ENCODE results near the gene XPC.
"Not testable (repeated sequence)": the region's sequence is repeated elsewhere in the genome, so short reads cannot be mapped to it uniquely, and the experiment has no call there.

XPC gene

GRCh38 chr3:14120921-14121448 lies 57.4 kb downstream of the XPC start:
- DNase-seq = not testable (repeated sequence)

GRCh38 chr3:14120111-14120920 lies 58.1 kb downstream of the XPC start:
- no peak for DNase-seq

- no peak for DNase-seq
Observed at GRCh38 chr3:14119651-14120050, 58.8 kb downstream of the XPC start.

- no peak for DNase-seq
Observed at GRCh38 chr3:14118400-14119381, 59.7 kb downstream of the XPC start.

- no peak for DNase-seq
Observed at GRCh38 chr3:14117468-14118399, 60.7 kb downstream of the XPC start.

- DNase-seq = no peak
Observed at GRCh38 chr3:14113965-14114635, 64.3 kb downstream of the XPC start.

- DNase-seq = no peak
Observed at GRCh38 chr3:14110699-14111098, 67.7 kb downstream of the XPC start.

- DNase-seq = not testable (repeated sequence)
Observed at GRCh38 chr3:14109821-14110220, 68.6 kb downstream of the XPC start.

GRCh38 chr3:14097616-14098391 lies 80.6 kb downstream of the XPC start:
- no peak for DNase-seq

GRCh38 chr3:14096742-14097141 lies 81.7 kb downstream of the XPC start:
- DNase-seq = no peak
